Measurements from ENCODE around the gene TCP1.
"Not testable (repeated sequence)": the region's sequence is repeated elsewhere in the genome, so short reads cannot be mapped to it uniquely, and the experiment has no call there.

Gene TCP1

DNA sequence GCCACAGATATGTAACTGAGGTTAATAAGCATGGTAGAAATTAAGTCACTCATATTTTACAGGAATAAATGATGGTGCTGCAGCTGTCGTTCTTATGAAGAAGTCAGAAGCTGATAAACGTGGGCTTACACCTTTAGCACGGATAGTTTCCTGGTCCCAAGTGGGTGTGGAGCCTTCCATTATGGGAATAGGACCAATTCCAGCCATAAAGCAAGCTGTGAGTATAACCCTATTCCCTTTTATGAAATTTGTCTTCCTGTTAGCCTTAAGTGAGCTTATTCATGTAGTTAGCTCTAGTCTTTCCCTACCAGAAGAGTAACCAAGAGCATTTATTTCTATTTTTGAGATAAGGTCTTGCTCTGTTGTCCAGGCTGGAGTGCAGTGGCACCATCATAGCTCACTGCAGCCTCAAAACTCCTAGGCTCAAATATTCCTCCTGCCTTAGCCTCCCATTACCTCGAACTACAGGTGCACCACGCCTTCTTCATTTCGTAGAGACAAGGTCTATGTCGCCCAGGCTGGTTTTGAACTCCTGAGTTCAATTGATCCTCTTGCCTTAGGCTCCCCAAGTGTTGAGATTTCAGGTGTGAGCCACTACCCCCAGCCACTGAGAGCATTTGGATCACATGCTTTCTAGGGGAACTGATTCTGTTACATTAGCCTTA, 12.0 kb downstream of the TCP1 start:
- DNase-seq (ENCODE audit: low spot score) = no peak

DNA sequence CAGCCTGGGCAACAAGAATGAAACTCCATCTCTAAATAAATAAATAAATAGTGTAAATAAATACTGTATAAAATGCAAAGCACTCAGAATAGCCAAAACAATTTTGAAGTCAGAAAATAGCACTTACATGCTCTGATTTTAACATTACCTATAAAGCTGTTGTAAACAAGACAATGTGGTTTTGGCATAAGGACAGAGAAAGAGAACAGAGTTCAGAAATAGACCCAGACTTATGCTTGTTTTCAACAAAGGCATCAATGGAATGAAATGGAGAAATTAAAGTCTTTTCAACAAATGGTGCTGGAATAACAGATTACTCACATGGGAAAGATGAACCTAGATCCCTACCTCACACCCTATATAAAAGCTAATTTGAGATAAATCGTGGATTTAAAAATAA, 17.2 kb downstream of the TCP1 start:
- DNase-seq (ENCODE audit: low spot score) = no peak

GRCh38 chr6:159769470-159769869, 19.9 kb downstream of the TCP1 start:
- DNase-seq (ENCODE audit: low spot score) = no peak

GRCh38 chr6:159766906-159767305, 22.5 kb downstream of the TCP1 start:
- no peak for DNase-seq (ENCODE audit: low spot score)

- DNase-seq (ENCODE audit: low spot score) = no peak
Observed at GRCh38 chr6:159762681-159763293, 26.6 kb downstream of the TCP1 start.

- DNase-seq (ENCODE audit: low spot score) = peak; percentile 93
Observed at GRCh38 chr6:159761873-159762680, 27.3 kb downstream of the TCP1 start, which contains the start of gene ACAT2. TSS of gene ACAT2 (plus strand) at chr6:159762045. CDS start at chr6:159762088, 43 bp downstream.

- peak; percentile 26 for DNase-seq (ENCODE audit: low spot score)
Observed at GRCh38 chr6:159761129-159761872, 28.1 kb downstream of the TCP1 start.

DNA sequence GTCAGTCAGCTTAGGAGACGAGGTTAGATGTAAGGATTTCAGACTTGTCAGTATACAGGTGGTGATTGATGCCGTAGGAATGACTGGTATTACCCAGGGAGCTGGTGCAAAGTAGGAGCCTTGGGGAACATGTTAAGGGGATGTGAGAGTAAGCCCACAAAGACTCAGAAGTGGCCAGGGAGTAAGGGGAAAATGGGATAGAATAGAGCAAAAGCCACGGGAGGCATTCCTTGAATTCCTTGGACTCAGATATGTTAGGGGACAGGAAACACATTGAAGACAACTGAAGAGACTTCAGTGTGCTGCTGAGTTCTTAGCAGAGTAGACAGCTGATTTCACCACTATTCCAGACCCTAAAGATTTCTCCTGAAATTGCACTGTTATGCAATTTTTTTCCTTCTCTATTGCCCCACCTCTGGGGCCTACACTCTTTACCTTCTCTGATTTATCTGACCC, 28.8 kb downstream of the TCP1 start:
- DNase-seq (ENCODE audit: low spot score) = peak; percentile 28

- no peak for DNase-seq (ENCODE audit: low spot score)
Observed at GRCh38 chr6:159759645-159760044, 29.8 kb downstream of the TCP1 start.

DNA sequence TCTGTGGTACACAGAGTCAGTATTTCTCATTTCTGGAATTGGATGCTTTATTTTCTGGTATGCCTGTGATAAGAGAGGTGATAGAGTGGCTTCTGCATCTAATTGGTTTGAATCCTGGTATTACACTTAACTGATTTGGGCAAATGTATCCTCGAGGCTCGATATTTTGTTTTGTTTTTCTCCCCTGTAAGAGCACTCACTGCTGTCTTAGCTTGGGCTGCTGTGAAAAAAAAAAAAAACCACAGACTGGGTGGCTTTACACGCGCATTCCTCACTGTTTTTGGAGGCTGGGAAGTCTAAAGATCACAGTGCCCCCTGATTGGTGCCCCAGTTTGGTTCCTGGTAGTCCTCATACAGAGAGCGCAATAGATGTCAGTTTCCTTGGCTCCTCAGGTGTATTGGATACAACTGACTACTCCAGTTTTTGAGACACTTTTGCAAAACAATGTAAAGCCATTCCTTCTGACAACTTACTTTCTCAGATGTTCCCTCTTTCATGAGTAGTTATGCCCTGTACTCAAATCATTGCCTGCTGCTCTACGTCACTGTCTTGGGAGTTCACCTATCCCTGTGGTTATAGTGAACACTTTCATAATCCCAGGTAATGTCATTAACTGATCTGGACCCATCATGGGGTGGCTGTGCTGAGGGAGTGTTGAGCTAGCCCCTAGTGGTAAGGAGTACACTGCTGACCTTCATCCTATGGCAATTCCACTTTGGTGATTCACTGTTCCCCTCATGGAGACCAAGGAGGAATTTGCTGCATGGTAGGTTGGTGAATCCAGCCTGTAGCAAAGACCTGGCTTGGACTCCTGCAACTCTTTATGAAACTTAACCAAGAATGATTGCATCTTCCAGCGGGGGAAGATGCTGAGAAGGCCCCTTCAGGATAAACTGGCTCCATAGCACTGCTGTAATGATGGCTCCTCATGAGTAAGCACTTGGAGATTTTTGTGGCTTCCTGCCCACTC, 31.1 kb downstream of the TCP1 start:
- peak; percentile 38 for DNase-seq (ENCODE audit: low spot score)

- no peak for DNase-seq (ENCODE audit: low spot score)
Observed at GRCh38 chr6:159756508-159756907, 32.9 kb downstream of the TCP1 start.

DNA sequence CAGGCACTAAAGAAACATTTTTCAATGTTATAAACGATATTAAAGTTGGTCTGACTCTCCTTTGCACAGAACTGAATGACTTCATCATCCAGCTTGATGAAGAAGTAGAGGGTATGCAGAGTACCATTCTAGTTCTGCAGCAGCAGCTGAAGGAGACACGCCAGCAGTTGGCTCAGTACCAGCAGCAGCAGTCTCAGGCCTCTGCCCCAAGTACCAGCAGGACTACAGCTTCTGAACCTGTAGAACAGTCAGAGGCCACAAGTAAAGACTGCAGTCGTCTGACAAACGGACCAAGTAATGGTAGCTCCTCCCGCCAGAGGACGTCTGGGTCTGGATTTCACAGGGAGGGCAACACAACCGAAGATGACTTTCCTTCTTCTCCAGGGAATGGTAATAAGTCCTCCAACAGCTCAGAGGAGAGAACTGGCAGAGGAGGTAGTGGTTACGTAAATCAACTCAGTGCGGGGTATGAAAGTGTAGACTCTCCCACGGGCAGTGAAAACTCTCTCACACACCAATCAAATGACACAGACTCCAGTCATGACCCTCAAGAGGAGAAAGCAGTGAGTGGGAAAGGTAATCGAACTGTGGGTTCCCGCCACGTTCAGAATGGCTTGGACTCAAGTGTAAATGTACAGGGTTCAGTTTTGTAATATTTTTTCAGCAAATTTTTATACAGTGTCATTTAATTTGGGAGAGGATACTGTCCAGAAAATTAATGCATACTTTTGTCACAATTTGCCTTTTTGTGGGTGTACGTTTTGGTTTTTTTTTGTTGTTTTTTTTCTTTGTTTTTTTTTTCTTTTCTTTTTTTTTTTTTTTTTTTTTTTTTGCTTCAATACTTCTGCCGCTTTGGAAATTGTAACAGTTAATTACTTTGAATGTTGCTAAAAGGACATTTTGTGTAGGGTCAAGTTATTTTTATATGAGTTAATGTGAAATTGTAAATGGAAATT, 34.2 kb downstream of the TCP1 start:
- DNase-seq (ENCODE audit: low spot score) = no peak

GRCh38 chr6:159754401-159754800, 35.0 kb downstream of the TCP1 start:
- DNase-seq (ENCODE audit: low spot score) = no peak

- DNase-seq (ENCODE audit: low spot score) = no peak
Observed at GRCh38 chr6:159753081-159753872, 36.1 kb downstream of the TCP1 start.

GRCh38 chr6:159751448-159751847, 38.0 kb downstream of the TCP1 start:
- no peak for DNase-seq (ENCODE audit: low spot score)

DNA sequence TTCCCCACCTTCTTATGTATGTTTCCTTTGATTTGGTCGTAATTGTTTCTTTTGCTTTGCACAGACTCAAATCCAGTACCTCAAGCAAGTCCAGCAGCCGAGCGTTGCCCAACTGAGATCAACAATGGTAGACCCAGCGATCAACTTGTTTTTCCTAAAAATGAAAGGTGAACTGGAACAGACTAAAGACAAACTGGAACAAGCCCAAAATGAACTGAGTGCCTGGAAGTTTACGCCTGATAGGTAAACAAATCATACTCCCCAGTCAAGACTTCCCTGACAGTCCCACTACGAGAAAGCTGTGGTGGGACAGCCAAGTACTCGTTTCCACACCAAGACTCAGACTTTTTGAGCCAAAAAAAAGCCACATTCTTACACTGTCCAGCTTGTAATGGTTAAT, 41.3 kb downstream of the TCP1 start:
- DNase-seq (ENCODE audit: low spot score) = not testable (repeated sequence)

DNA sequence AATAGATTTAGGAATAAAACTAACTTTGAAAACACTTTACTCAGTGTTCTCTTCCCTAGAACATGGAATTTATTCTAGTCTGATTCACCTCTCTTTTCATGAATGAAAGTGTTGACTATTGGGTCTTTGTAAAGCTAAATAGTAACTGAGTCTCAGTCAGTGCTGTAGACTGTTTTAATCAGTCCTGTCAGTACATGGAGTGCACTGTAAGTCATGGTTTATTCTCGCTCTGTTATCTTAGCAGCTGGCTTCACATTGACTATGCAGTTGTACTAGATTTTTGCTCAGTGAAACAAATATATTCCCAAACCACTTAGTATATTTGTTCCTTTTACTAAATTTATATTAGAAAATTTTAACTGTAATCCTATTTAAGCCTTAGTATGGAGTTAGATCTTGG, 42.6 kb downstream of the TCP1 start:
- DNase-seq (ENCODE audit: low spot score) = no peak

DNA sequence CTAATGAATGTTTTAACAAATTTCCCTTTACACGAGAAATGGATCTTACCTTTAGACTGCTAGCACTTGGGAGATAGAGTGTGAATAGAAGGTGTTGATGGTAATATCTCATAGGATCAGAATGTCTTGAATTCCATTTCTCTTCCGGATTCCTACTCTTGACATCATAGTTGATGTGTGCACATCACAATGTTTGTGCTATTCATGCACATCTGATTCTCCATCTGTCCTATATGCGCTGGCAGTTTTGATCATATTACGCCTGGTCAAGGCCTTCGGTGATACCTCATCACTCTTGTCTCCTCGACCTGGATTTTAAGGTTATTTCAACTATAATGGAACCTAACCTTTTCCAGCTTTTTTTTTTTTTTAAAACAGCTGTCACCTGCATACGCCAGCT, 44.3 kb downstream of the TCP1 start:
- no peak for DNase-seq (ENCODE audit: low spot score)

DNA sequence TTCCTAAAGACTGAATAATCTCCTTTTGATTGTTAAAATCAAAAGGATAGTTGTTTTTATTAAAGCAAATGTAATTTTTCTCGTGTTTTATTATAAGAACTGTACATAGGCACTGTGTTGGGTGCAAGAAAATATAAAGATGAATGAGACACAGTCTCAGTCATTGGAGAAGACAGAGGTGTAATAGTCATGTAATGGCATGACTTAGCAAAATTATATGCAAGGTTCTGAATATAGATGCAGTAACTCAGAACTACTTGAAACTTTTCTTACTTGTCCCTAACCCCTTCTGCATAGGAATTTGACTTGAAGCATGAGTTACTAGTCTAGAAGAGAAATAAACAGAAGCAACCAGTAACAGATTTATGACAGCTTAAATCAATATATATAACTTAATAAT, 47.2 kb downstream of the TCP1 start:
- no peak for DNase-seq (ENCODE audit: low spot score)
